Body of pancreas (tissue), 4 donors: Measurements from ENCODE around the gene HID1.

Experiments used
- CTCF ChIP-seq, 7 experiments: fragments of 450-650 bp in 4 of 7; fragments of 200-600 bp in 3 of 7; sonication (generic) in 3 of 7; IDR thresholded peaks; one replicate each; pipeline ENCODE4 v1.5.1; 2016 to 2019; ENCODE audit warnings: antibody characterized with exemption in 7 of 7
- POLR2A ChIP-seq, 3 donors: fragments of 450-650 bp; IDR thresholded peaks; one replicate each; pipeline ENCODE4 v1.6.1; 2016; ENCODE audit warnings: antibody characterized with exemption in 3 of 3, mild to moderate bottlenecking in 2 of 3

GRCh38 chr17:74916851-74917199 lies 55.7 kb downstream of the HID1 start:
- TF ChIP-seq CTCF (IDR thresholded peaks at IDR 0.05): no peak
- no peak for TF ChIP-seq POLR2A (IDR thresholded peaks at IDR 0.05)
